NCI-H2196 treated with DMSO at 0.1 percent for 48 hours (cell line): ENCODE measurements around the gene BLOC1S1.

Experiments
- DNase-seq: peaks from one replicate; lab custom pipeline; 2025; ENCODE audit not compliant: unreplicated experiment; lab: John Stamatoyannopoulos, UW

BLOC1S1 gene

GRCh38 chr12:55708695-55709233 lies 7.1 kb upstream of the BLOC1S1 start:
- no peak for DNase-seq

- no peak for DNase-seq
Measured at GRCh38 chr12:55711786-55712553, 3.9 kb upstream of the BLOC1S1 start.

- no peak for DNase-seq
Measured at GRCh38 chr12:55712700-55713415, 3.0 kb upstream of the BLOC1S1 start.

- no peak for DNase-seq
Measured at GRCh38 chr12:55713721-55714120, 2.1 kb upstream of the BLOC1S1 start.

- no peak for DNase-seq
Measured at GRCh38 chr12:55715169-55715764, 579 bp upstream of the BLOC1S1 start.

GRCh38 chr12:55716582-55716957 lies 724 bp downstream of the BLOC1S1 start:
- no peak for DNase-seq

- DNase-seq = no peak
Measured at GRCh38 chr12:55717011-55718007, 1.5 kb downstream of the BLOC1S1 start.

DNA sequence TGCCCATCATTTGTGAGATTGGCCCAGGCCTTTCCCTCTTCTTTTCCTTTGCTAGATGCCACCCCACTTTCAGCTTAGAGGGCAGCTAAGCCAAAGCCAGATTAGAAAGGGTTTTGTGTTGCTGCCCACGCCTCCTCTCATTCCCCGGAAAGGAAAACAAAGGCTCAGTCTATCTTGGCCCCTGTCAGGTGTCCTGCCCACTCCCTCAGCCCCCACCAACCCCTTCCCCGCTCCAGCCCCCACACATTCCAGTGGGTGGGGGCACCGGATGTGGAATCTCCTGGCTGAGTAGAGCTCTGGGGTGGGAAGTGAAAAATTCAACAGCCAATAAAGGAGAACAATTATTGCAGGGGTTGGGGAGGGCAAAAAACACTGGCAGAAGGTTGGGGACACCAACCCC lies 2.2 kb downstream of the BLOC1S1 start:
- DNase-seq = no peak

DNA sequence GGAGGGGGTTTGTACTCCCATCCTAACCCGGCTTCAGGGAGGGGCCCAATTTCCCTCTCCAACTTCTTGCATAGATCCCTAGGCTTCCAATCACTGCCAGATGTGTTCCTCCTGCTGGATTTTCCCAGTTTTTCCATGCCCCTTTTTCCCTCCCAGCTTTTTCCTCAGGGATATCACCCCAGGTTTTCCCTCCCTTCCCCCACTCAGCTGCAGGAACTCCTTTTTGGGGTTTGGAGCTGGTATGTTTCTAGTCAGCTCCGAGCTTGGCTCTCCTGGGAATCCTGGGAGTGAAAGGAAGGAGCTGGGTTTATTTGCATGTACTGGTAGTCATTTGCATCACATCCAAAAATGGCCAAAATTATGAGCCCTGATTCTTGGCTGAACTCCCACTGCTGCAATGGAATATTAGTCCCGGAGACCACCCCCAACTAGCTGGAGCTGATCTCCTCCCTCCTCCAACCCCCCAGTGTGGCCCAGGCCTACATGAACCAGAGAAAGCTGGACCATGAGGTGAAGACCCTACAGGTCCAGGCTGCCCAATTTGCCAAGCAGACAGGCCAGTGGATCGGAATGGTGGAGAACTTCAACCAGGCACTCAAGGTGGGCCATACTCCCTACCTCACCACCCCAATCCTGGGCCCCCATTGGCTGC lies 2.9 kb downstream of the BLOC1S1 start:
- DNase-seq = no peak

DNA sequence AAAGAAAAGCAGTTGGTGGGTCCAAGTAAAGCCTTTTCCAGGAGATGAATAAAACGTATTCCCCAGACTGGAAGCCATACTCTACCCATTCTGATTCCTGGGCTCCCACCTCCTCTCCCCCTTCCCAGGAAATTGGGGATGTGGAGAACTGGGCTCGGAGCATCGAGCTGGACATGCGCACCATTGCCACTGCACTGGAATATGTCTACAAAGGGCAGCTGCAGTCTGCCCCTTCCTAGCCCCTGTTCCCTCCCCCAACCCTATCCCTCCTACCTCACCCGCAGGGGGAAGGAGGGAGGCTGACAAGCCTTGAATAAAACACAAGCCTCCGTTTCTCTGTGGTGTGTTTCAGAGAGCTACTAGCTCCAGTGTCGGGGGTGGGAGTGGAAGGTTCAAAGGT lies 3.5 kb downstream of the BLOC1S1 start:
- DNase-seq = no peak

- DNase-seq = no peak
Measured at GRCh38 chr12:55720071-55720564, 4.3 kb downstream of the BLOC1S1 start, which contains the start of gene RDH5. Gene RDH5 (plus strand): TSS chr12:55720393. CDS start chr12:55721185, 792 bp downstream.

DNA sequence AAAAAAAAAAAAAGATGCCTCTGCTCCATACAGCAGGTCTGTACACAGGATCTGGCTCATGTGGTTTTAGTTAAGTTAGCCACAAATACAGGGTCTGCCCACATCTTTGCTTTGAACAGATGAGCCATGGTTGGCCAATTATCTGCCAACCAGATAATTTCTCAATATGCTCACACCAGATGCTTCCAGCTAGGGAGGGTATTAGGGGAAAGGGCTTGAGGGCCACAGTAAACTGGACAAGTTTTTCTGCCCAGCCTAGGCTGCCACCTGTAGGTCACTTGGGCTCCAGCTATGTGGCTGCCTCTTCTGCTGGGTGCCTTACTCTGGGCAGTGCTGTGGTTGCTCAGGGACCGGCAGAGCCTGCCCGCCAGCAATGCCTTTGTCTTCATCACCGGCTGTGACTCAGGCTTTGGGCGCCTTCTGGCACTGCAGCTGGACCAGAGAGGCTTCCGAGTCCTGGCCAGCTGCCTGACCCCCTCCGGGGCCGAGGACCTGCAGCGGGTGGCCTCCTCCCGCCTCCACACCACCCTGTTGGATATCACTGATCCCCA lies 5.1 kb downstream of the BLOC1S1 start:
- DNase-seq = peak; percentile 89

- no peak for DNase-seq
Measured at GRCh38 chr12:55721601-55722213, 5.9 kb downstream of the BLOC1S1 start.

GRCh38 chr12:55722948-55723347 lies 7.1 kb downstream of the BLOC1S1 start:
- no peak for DNase-seq

DNA sequence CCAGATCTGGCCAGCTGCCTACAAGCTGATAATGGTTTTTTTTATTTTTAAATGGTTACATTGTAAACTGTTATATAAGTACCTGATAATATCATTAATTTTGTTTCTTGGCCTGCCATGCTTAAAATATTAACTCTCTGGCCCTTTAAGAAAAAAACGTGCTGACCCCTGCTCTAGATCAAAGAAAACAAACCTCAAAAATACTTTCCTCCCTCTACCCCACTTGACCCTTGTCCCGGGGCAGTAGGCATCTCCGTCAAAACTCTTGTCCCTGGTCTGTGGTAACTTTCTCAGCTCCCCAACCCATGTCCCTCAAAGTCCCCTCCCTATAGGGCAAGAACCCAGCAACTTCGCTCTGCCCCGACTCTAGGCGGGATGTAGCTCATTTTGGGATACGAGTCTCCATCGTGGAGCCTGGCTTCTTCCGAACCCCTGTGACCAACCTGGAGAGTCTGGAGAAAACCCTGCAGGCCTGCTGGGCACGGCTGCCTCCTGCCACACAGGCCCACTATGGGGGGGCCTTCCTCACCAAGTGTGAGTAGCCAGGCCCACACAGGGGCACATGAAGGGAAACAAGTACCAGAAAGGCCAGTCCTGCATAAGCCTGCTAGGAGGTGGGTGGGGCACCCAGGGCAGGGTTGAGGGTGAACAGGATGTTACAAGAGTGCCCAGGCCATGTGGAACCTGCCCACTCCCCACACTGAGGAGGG lies 7.8 kb downstream of the BLOC1S1 start:
- DNase-seq = no peak

GRCh38 chr12:55724226-55724939 lies 8.5 kb downstream of the BLOC1S1 start:
- peak; percentile 38 for DNase-seq

- DNase-seq = no peak
Measured at GRCh38 chr12:55724940-55725309, 9.1 kb downstream of the BLOC1S1 start.

GRCh38 chr12:55725556-55725955 lies 9.7 kb downstream of the BLOC1S1 start:
- DNase-seq = no peak
